ENCODE measurements around the gene MINK1. TPM values are rescaled to one million over a fixed set of nuclear protein-coding genes. Genes with fewer than 3 reads are reported as not detected.

Gene MINK1
- total and polyA plus RNA-seq, 2 donors (not counting 1 experiment from before 2014, with no cell fraction given): 109 to 160 TPM

GRCh38 chr17:4786106-4786511, 47.0 kb upstream of the MINK1 start, which contains the start of gene VMO1:
TSS of gene VMO1 (minus strand) at chr17:4786364. CDS start at chr17:4786352, 12 bp downstream.
- intact Hi-C loops (cut with micrococcal nuclease): no loop called here
- Histone ChIP-seq H2AFZ (ENCODE audit: insufficient read depth, low read depth, low read length, poor library complexity, severe bottlenecking) (peak within 1 kb of the TSS; percentile 42), H4K20me1 (ENCODE audit: control insufficient read depth, insufficient read depth, low read length, poor library complexity, severe bottlenecking) (no peaks in the 10 kb centered on the region), H3K4me3 (ENCODE audit: control extremely low read depth in 1 of 5, extremely low read depth in 1 of 5, insufficient read depth in 1 of 5, low read depth in 2 of 5, low read length in 4 of 5) (no peak within 1 kb of the TSS), H3K27me3 (replicated peaks in 1 of 4; ENCODE audit: control extremely low read depth in 1 of 4, control insufficient read depth in 3 of 4, insufficient read depth in 4 of 4, low read length in 3 of 4) (peaks cover 0 to 70% (median 43%) of the 10 kb centered on the region in 4 experiments), H3K4me1 (ENCODE audit: control insufficient read depth in 2 of 2, insufficient read depth in 2 of 2, low read length in 2 of 2) (peaks cover 28 to 34% of the 10 kb centered on the region in 2 donors), H3K9ac (ENCODE audit: low read length) (no peak within 1 kb of the TSS), H3K4me2 (replicated peaks; ENCODE audit: low read depth, low read length, poor library complexity, severe bottlenecking) (peak within 1 kb of the TSS; percentile 57), H3K27ac (ENCODE audit: low read length in 2 of 2) (no peak within 1 kb of the TSS), H3K9me3 (ENCODE audit: control extremely low read depth in 1 of 3, control insufficient read depth in 2 of 3, insufficient read depth in 1 of 3, low read length in 2 of 3) (peaks cover 0 to 32% (median 0%) of the 10 kb centered on the region in 3 donors), H3K36me3 (replicated peaks in 1 of 2; ENCODE audit: control extremely low read depth in 1 of 2, control insufficient read depth in 1 of 2, extremely low read depth in 1 of 2, insufficient read depth in 2 of 2, low read length in 1 of 2) (no peaks in the 10 kb centered on the region), H3K79me2 (ENCODE audit: control insufficient read depth, insufficient read depth, low read length) (no peaks in the 10 kb centered on the region)
- peak within 1 kb of the TSS; percentile 59 for H3K4me3 Mint-ChIP-seq
- peak; percentile 42 for DNase-seq
- ChIA-PET POLR2A (no interaction called here), CTCF (interaction anchor here (0.8 to 1.1 kb wide), 2 partner anchors 50 to 95 kb away, joined by 3 read pairs; no protein-coding TSS in a partner anchor)
- no peak for ATAC-seq (ENCODE audit: low read depth)
- H3K4me1 Mint-ChIP-seq: peaks cover 29% of the 10 kb centered on the region
- no peak within 1 kb of the TSS for H3K27ac Mint-ChIP-seq
- H3K9me3 Mint-ChIP-seq (ENCODE audit: insufficient read depth): no peaks in the 10 kb centered on the region
- peaks cover 44% of the 10 kb centered on the region for H3K27me3 Mint-ChIP-seq
- WGBS (ENCODE audit: insufficient coverage): 5% methylated on average over 20 of the region's 24 CpGs
- TF ChIP-seq EZH2 (IDR thresholded peaks at IDR 0.05; ENCODE audit: borderline replicate concordance, insufficient read depth, low read depth, low read length, poor library complexity, severe bottlenecking) (no peak), CTCF (IDR thresholded peaks at IDR 0.05) (no peak)

GRCh38 chr17:4786516-4786915, 46.6 kb upstream of the MINK1 start:
- Histone ChIP-seq H3K4me1 (ENCODE audit: control insufficient read depth in 2 of 2, insufficient read depth in 2 of 2, low read length in 2 of 2) (peaks cover 28 to 34% of the 10 kb centered on the region in 2 donors), H3K27ac (ENCODE audit: low read length in 2 of 2) (no peak overlapping the region), H3K27me3 (replicated peaks in 1 of 4; ENCODE audit: control extremely low read depth in 1 of 4, control insufficient read depth in 3 of 4, insufficient read depth in 4 of 4, low read length in 3 of 4) (peaks cover 0 to 70% (median 43%) of the 10 kb centered on the region in 4 experiments), H3K4me3 (ENCODE audit: control extremely low read depth in 1 of 5, extremely low read depth in 1 of 5, insufficient read depth in 1 of 5, low read depth in 2 of 5, low read length in 4 of 5) (no peak overlapping the region), H3K9ac (ENCODE audit: low read length) (no peak overlapping the region), H3K36me3 (replicated peaks in 1 of 2; ENCODE audit: control extremely low read depth in 1 of 2, control insufficient read depth in 1 of 2, extremely low read depth in 1 of 2, insufficient read depth in 2 of 2, low read length in 1 of 2) (no peaks in the 10 kb centered on the region), H3K79me2 (ENCODE audit: control insufficient read depth, insufficient read depth, low read length) (no peaks in the 10 kb centered on the region), H3K9me3 (ENCODE audit: control extremely low read depth in 1 of 3, control insufficient read depth in 2 of 3, insufficient read depth in 1 of 3, low read length in 2 of 3) (peaks cover 0 to 32% (median 0%) of the 10 kb centered on the region in 3 donors), H4K20me1 (ENCODE audit: control insufficient read depth, insufficient read depth, low read length, poor library complexity, severe bottlenecking) (no peaks in the 10 kb centered on the region), H3K4me2 (replicated peaks; ENCODE audit: low read depth, low read length, poor library complexity, severe bottlenecking) (peak overlapping the region; percentile 57), H2AFZ (ENCODE audit: insufficient read depth, low read depth, low read length, poor library complexity, severe bottlenecking) (peak overlapping the region; percentile 0)
- ATAC-seq (ENCODE audit: low read depth): no peak
- Mint-ChIP-seq H3K9me3 (ENCODE audit: insufficient read depth) (no peaks in the 10 kb centered on the region), H3K4me3 (no peak overlapping the region), H3K4me1 (peaks cover 30% of the 10 kb centered on the region), H3K27ac (no peak overlapping the region), H3K27me3 (peaks cover 44% of the 10 kb centered on the region)
- 30% methylated on average over 2 of the region's 6 CpGs for WGBS (ENCODE audit: insufficient coverage)
- TF ChIP-seq CTCF (IDR thresholded peaks at IDR 0.05) (no peak), EZH2 (IDR thresholded peaks at IDR 0.05; ENCODE audit: borderline replicate concordance, insufficient read depth, low read depth, low read length, poor library complexity, severe bottlenecking) (no peak)
- no peak for DNase-seq
- ChIA-PET CTCF (interaction anchor here (0.8 to 1.1 kb wide), 2 partner anchors 50 to 95 kb away, joined by 3 read pairs; no protein-coding TSS in a partner anchor), POLR2A (no interaction called here)
- intact Hi-C loops (cut with micrococcal nuclease): no loop called here
